SK-MEL-5 (cell line): ENCODE results near the gene GCC1. TPM values are rescaled to one million over a fixed set of nuclear protein-coding genes. Genes with fewer than 3 reads are reported as not detected.
"Not testable (repeated sequence)": the region's sequence is repeated elsewhere in the genome, so short reads cannot be mapped to it uniquely, and the experiment has no call there.

Experiments used
- DNase-seq: peaks from one replicate; pipeline ENCODE4 v3.0.0-alpha.2; 2016; ENCODE audit warnings: low read depth, low spot score
- in situ Hi-C: cut with HindIII; loops from 2 replicates; pipeline ENCODE4 v1.10.0; 2016; ENCODE audit warnings: low sequenced_read_pairs, high pct_unique_total_duplicates, low pct_unique_long_range_greater_than_20kb
- total RNA-seq: library from RNA; depleted of rRNA; stranded (reverse); fragments of >200 nt; shearing (Covaris generic); gene quantifications from 2 replicates; pipeline ENCODE4 v1.2.3, GENCODE V29; 2014

GCC1 gene
- total RNA-seq, 1 experiment from 2014 or later, result 25.8 TPM

- in situ Hi-C loops, result no loop called here
- DNase-seq, result no peak
Measured at GRCh38 chr7:127595737-127596136, 10.3 kb upstream of the GCC1 start.

- in situ Hi-C loops, result no loop called here
- DNase-seq, result no peak
Measured at GRCh38 chr7:127594490-127594889, 9.1 kb upstream of the GCC1 start.

GRCh38 chr7:127592550-127592949 lies 7.2 kb upstream of the GCC1 start:
- no peak for DNase-seq
- in situ Hi-C loops, result no loop called here

GRCh38 chr7:127591591-127591990 lies 6.2 kb upstream of the GCC1 start:
- in situ Hi-C loops, result no loop called here
- no peak for DNase-seq

- no peak for DNase-seq
Measured at GRCh38 chr7:127591189-127591588, 5.8 kb upstream of the GCC1 start.

GRCh38 chr7:127589896-127590295 lies 4.5 kb upstream of the GCC1 start:
- no peak for DNase-seq
- in situ Hi-C loops, result no loop called here

More at GRCh38 chr7:127591189-127591588, 5.8 kb upstream of the GCC1 start:
- in situ Hi-C loops, result no loop called here

GRCh38 chr7:127588697-127589482 lies 3.5 kb upstream of the GCC1 start:
- in situ Hi-C loops, result no loop called here
- peak; percentile 71 for DNase-seq

GRCh38 chr7:127588019-127588696 lies 2.8 kb upstream of the GCC1 start, which contains the start of gene ARF5:
Gene ARF5 (plus strand): TSS chr7:127588411. CDS start chr7:127588499, 88 bp downstream.
- in situ Hi-C loops, result no loop called here
- peak; percentile 85 for DNase-seq

- DNase-seq, result peak; percentile 23
- in situ Hi-C loops, result no loop called here
Measured at GRCh38 chr7:127587663-127588018, 2.2 kb upstream of the GCC1 start.

- no peak for DNase-seq
- in situ Hi-C loops, result no loop called here
Measured at GRCh38 chr7:127586346-127586745, 950 bp upstream of the GCC1 start.

- DNase-seq, result no peak
- in situ Hi-C loops, result no loop called here
Measured at GRCh38 chr7:127584648-127585043, 750 bp downstream of the GCC1 start.

GRCh38 chr7:127582361-127582760 lies 3.0 kb downstream of the GCC1 start:
- in situ Hi-C loops, result no loop called here
- no peak for DNase-seq

GRCh38 chr7:127581716-127582115 lies 3.7 kb downstream of the GCC1 start:
- in situ Hi-C loops, result no loop called here
- DNase-seq, result no peak

GRCh38 chr7:127580612-127581011 lies 4.8 kb downstream of the GCC1 start:
- in situ Hi-C loops, result no loop called here
- no peak for DNase-seq

GRCh38 chr7:127578711-127579275 lies 6.6 kb downstream of the GCC1 start:
- no peak for DNase-seq
- in situ Hi-C loops, result no loop called here

GRCh38 chr7:127578036-127578684 lies 7.2 kb downstream of the GCC1 start:
- in situ Hi-C loops, result no loop called here
- DNase-seq, result peak; percentile 21

- peak; percentile 24 for DNase-seq
- in situ Hi-C loops, result no loop called here
Measured at GRCh38 chr7:127571741-127572505, 13.5 kb downstream of the GCC1 start.

GRCh38 chr7:127568034-127568433 lies 17.4 kb downstream of the GCC1 start:
- in situ Hi-C loops, DNase-seq: not testable (repeated sequence)
